ENCODE results near the gene TBX10. TPM values are rescaled to one million over a fixed set of nuclear protein-coding genes. Genes with fewer than 3 reads are reported as not detected.

TBX10 gene
- total and polyA plus RNA-seq, 2 of the 8 experiments (the other 6 are each of a cell fraction or from before 2014, with no cell fraction given), result 0.09 TPM; not detected in 1

- TF ChIP-seq RBBP5 (IDR thresholded peaks at IDR 0.05; ENCODE audit: borderline replicate concordance, low read depth, low read length) (no peak), GTF2F1 (IDR thresholded peaks at IDR 0.05; ENCODE audit: borderline replicate concordance, low read depth, low read length) (no peak), CHD7 (IDR thresholded peaks at IDR 0.05; ENCODE audit: insufficient replicate concordance, low read length) (no peak), MAX (IDR thresholded peaks at IDR 0.05) (no peak; the same call in 1 of the 2 replicates), RNF2 (IDR thresholded peaks at IDR 0.05; ENCODE audit: borderline replicate concordance, low read depth, low read length, missing control alignments, poor library complexity, severe bottlenecking) (no peak), GABPA (IDR thresholded peaks at IDR 0.05; ENCODE audit: borderline replicate concordance, insufficient read depth, low read length) (no peak), CEBPB (IDR thresholded peaks at IDR 0.05; ENCODE audit: low read depth, low read length) (no peak), BRCA1 (IDR thresholded peaks at IDR 0.05; ENCODE audit: low read depth, low read length) (no peak), HDAC6 (IDR thresholded peaks at IDR 0.05; ENCODE audit: low read depth, low read length) (no peak)
Observed at GRCh38 chr11:67627812-67628624, 11.5 kb downstream of the TBX10 start (continued).
